ENCODE data around the gene RGS3.
"Not testable (repeated sequence)": the region's sequence is repeated elsewhere in the genome, so short reads cannot be mapped to it uniquely, and the experiment has no call there.

DNA sequence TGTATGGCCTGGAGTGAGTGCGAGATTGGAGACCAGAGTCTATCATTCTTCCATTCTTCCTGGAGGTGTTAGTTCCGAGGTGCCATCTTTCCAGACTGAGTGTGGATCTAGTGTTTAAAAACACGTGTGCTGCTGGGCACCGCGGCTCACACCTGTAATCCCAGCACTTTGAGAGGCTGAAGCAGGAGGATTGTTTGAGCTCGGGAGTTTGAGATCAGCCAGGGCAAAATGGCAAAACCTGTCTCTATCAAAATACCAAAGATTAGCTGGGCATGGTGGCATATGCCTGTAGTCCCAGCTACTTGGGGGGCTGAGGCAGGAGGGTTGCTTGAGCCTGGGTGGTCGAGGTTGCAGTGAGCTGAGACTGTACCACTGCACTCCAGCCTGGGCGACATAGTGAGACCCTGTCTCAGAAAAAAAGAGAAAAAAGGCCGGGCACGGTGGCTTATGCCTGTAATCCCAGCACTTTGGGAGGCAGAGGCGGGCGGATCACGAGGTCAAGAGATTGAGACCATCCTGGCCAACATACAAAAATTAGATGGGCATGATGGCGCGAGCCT lies 176.0 kb downstream of the RGS3 start:
- TF ChIP-seq CTCF (IDR thresholded peaks at IDR 0.05 in 8 of 11, conservative IDR thresholded peaks at IDR 0.05 in 3 of 11); POLR2A (IDR thresholded peaks at IDR 0.05); POLR2AphosphoS5 (IDR thresholded peaks at IDR 0.05): not testable (repeated sequence)
